GM18526 (cell line): ENCODE measurements around the gene PPP2R2B.

Experiments used
- POLR2A ChIP-seq: IDR thresholded peaks from 3 replicates; pipeline ENCODE4 v1.6.1; 2011; ENCODE audit not compliant: insufficient read length; ENCODE audit errors: extremely low read depth

PPP2R2B gene

GRCh38 chr5:146544232-146544631 lies 334.3 kb downstream of the PPP2R2B start:
- no peak for TF ChIP-seq POLR2A

- no peak for TF ChIP-seq POLR2A
Observed at GRCh38 chr5:146541958-146542849, 336.4 kb downstream of the PPP2R2B start.

- no peak for TF ChIP-seq POLR2A
Observed at GRCh38 chr5:146540414-146540813, 338.1 kb downstream of the PPP2R2B start.

DNA sequence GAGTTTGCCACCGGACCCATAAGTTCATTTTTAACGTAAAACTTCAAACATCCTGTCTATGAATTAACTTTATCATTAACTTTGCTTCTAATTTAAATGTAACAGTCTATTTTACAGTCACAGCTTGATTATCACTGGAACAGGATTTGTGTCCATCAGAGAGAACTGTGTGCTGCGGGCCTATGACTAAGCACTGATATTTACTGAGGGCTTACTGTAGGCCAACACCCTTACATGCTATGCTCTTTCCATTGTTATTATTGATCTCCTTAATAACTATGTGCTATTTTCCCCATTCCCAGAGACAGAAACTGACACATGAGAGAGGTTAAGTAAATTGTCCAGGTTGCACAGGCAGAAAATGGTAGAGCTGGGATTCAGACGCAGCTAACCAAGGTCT lies 338.6 kb downstream of the PPP2R2B start:
- no peak for TF ChIP-seq POLR2A

DNA sequence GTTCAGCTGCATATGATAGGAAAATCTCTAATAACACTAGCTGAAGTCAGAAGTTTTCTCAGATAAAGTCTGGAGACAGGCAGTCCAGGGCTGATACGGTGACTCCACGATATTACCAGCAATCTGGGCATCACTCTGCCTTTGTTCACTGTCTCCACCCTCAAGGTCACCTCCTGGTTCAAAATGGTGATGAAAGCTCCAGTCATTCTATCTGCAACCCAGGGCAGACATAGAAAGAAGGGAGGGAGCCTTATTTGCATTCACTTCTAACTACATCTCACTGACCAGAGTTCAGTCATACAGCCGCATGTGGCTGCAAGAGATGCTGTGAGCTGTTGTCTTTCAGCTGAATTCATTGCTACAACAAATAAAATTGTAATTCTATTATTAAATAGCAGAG lies 340.1 kb downstream of the PPP2R2B start:
- TF ChIP-seq POLR2A, result no peak

- TF ChIP-seq POLR2A, result no peak
Observed at GRCh38 chr5:146533882-146534281, 344.7 kb downstream of the PPP2R2B start.

GRCh38 chr5:146533260-146533857 lies 345.2 kb downstream of the PPP2R2B start:
- TF ChIP-seq POLR2A, result no peak
